Progenitor cell of endocrine pancreas (in vitro differentiated cells): Measurements from ENCODE around the gene WTIP. TPM values are rescaled to one million over a fixed set of nuclear protein-coding genes. Genes with fewer than 3 reads are reported as not detected.

Experiments used
- DNase-seq: peaks from one replicate; pipeline ENCODE4 v3.0.0; 2021; ENCODE audit warnings: low spot score; ENCODE audit not compliant: unreplicated experiment
- H3K27ac Mint-ChIP-seq: 2 replicates; pipeline ENCODE4 v1.8.0; 2021; ENCODE audit warnings: mild to moderate bottlenecking, moderate library complexity, mixed read lengths
- H3K27me3 Mint-ChIP-seq: 2 replicates; pipeline ENCODE4 v1.8.0; 2021; ENCODE audit warnings: mixed read lengths
- H3K36me3 Mint-ChIP-seq: 2 replicates; pipeline ENCODE4 v1.8.0; 2022; ENCODE audit warnings: mixed read lengths; ENCODE audit not compliant: insufficient read depth
- H3K4me1 Mint-ChIP-seq: 2 replicates; pipeline ENCODE4 v1.8.0; 2021; ENCODE audit warnings: low read depth, mixed read lengths
- H3K4me3 Mint-ChIP-seq: 2 replicates; pipeline ENCODE4 v1.8.0; 2021; ENCODE audit warnings: low read depth, mild to moderate bottlenecking, moderate library complexity, mixed read lengths
- H3K9me3 Mint-ChIP-seq: 2 replicates; pipeline ENCODE4 v1.8.0; 2021; ENCODE audit warnings: low read depth, mixed read lengths
- long read RNA-seq: library from polyadenylated mRNA; unstranded; transcript quantifications from one replicate; pipeline ENCODE4 v2.0.0, GENCODE V29; 2020
- total RNA-seq: library from RNA; stranded (reverse); gene quantifications from 2 replicates; pipeline ENCODE4 v1.2.1, GENCODE V29; 2021
- TF ChIP-seq, protein P1 (sequence below): fragments of 200-600 bp; sonication (generic); IDR thresholded peaks from one replicate; pipeline ENCODE4 v1.5.0; 2021; ENCODE audit warnings: antibody characterized with exemption, mild to moderate bottlenecking; ENCODE audit not compliant: unreplicated experiment

The WTIP gene
- 23.1 and 24.4 TPM in 2 replicates for total RNA-seq
- long read RNA-seq, result 0 reads

DNA sequence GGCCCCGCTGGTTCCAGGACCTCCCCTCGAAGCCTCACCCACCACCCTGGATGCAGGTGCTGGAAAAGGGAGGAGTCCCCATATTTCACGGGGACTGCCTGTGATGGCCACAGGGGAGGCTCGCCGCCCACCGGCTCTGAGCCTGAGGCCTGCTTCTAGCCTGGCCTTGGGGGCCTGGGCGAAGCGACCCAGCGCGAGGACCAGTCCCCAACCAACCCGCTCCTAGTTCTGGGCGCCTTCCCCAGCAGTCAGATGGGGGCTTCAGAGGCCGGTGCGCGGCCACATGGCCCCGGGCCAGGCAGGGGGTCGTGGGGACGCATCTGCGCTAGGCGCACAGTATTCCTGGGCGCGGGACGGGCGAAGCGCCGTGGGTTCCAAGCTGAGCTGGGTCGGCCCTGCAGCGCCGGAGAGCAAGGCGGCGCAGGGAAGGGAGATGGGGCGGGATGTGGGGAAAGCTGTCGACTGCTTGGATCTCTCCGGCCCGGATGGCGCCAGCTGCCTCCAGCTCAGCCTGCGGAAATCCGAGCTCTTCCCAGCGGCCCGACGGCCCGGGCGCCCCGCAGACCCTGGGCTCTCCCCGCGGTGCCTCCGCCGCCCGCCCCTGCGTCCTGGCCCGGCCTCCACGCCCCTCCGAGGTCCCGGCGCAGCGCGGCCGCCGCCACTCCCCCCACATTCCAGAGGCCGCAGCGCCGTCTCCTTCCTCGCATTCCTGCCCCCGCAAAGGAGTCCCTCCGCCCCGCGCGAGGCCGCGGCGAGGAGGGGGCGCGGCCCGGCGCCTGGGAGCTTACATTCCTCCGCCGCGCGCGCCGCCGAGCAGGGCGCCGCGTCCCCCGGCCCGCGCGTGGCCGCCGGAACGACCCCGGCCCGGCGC, at the start of gene WTIP:
TSS of gene WTIP (plus strand) at position 788 of the 871 bp plus-strand sequence. CDS start 217 bp downstream, outside the sequence.
- TF ChIP-seq, protein P1, sequence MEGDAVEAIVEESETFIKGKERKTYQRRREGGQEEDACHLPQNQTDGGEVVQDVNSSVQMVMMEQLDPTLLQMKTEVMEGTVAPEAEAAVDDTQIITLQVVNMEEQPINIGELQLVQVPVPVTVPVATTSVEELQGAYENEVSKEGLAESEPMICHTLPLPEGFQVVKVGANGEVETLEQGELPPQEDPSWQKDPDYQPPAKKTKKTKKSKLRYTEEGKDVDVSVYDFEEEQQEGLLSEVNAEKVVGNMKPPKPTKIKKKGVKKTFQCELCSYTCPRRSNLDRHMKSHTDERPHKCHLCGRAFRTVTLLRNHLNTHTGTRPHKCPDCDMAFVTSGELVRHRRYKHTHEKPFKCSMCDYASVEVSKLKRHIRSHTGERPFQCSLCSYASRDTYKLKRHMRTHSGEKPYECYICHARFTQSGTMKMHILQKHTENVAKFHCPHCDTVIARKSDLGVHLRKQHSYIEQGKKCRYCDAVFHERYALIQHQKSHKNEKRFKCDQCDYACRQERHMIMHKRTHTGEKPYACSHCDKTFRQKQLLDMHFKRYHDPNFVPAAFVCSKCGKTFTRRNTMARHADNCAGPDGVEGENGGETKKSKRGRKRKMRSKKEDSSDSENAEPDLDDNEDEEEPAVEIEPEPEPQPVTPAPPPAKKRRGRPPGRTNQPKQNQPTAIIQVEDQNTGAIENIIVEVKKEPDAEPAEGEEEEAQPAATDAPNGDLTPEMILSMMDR, result peak; percentile 2
- Mint-ChIP-seq H3K36me3 (peaks cover 2% of the 10 kb centered on the region), H3K4me3 (peak within 1 kb of the TSS; percentile 83), H3K9me3 (no peaks in the 10 kb centered on the region), H3K27me3 (peaks cover 5% of the 10 kb centered on the region), H3K27ac (peak within 1 kb of the TSS; percentile 91), H3K4me1 (peaks cover 11% of the 10 kb centered on the region)
- peak; percentile 87 for DNase-seq

DNA sequence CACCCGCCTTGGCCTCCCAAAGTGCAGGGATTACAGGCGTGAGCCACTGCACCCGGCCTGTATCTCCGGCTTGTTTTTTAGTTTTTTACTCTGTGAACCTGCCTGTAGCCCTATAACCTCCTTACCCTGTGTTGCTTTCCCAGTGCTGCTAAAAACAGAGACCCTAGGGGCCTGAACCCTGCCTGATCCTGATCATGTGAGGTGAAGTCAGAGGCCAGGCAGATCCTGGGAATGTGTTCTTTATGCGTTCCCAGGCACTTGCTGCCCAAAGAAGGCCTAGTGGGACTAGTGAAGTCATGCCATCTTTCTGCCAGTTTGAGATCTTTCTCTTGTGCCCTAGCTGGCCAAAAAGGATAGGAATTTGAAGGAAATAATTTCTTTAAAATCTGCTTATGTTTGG, 48.8 kb upstream of the WTIP start:
- Mint-ChIP-seq H3K4me1 (peaks cover 16% of the 10 kb centered on the region), H3K4me3 (no peak overlapping the region), H3K9me3 (no peaks in the 10 kb centered on the region), H3K36me3 (peaks cover 9% of the 10 kb centered on the region), H3K27ac (peak overlapping the region; percentile 35), H3K27me3 (no peaks in the 10 kb centered on the region)
- TF ChIP-seq, protein P1, result no peak
- no peak for DNase-seq

DNA sequence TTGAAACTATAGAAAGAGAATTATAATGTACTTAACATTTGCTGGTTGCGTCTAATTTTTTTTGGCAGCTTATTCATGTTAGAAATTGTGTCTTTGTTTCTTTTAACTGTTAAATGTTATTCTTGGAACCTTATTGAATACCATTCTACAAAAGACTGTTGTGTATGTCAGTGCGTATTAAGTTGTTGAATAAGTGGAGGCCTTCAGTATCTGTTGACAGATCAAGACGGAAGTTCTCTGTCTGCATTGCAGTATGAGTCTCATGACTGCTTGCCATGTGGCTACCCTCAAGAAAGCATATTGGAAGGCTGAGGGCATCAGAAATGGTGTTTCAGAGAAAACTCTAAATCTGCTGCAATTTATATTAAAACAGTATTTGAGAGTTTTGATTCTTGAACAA, 44.8 kb upstream of the WTIP start:
- TF ChIP-seq, protein P1, result no peak
- Mint-ChIP-seq H3K36me3 (peaks cover 16% of the 10 kb centered on the region), H3K27ac (no peak overlapping the region), H3K27me3 (no peaks in the 10 kb centered on the region), H3K9me3 (no peaks in the 10 kb centered on the region), H3K4me1 (no peaks in the 10 kb centered on the region), H3K4me3 (no peak overlapping the region)
- no peak for DNase-seq

DNA sequence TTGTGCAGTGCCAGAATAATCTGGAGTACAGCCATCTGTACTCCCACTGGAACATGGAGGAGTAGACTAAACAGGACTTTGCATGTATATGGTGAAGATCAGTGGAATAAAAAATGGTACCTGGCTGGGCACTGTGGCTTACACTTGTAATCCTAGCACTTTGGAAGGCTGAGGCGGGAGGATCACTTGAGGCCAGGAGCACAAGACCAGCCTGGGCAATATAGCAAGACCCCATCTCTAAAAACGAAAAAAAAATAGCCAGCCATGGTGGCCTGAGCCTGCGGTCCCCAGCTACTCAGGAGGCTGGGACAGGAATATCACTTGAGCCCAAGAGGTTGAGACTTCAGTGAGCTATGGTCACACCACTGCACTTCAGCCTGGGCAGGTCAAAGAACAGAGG, 33.4 kb upstream of the WTIP start:
- DNase-seq, result no peak
- H3K36me3 Mint-ChIP-seq, result peaks cover 41% of the 10 kb centered on the region
- H3K4me3 Mint-ChIP-seq, result no peak overlapping the region
- H3K27me3 Mint-ChIP-seq, result no peaks in the 10 kb centered on the region
- TF ChIP-seq, protein P1, result no peak
- no peaks in the 10 kb centered on the region for H3K4me1 Mint-ChIP-seq
- no peaks in the 10 kb centered on the region for H3K9me3 Mint-ChIP-seq
- H3K27ac Mint-ChIP-seq, result no peak overlapping the region

DNA sequence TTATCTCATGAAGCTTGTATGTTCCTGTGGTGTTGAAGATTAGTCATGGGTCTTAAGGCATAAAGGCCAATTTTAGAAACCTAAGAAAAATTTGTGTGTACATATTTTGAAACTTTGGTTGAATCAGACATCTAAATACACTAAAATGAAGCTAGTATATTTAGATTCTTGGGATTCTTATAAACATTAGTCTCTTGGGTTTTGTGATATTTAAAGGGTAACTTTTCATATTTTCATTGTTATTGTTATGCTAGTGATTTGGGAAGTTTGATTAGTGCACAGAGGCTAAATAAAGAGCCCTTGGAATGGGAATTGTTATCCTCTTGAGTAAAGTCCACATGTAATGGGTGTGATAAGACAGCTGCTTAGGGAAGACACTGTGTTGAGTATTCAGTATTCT, 28.8 kb upstream of the WTIP start:
- Mint-ChIP-seq H3K4me3 (no peak overlapping the region), H3K36me3 (peaks cover 41% of the 10 kb centered on the region), H3K27me3 (no peaks in the 10 kb centered on the region), H3K27ac (no peak overlapping the region), H3K9me3 (no peaks in the 10 kb centered on the region), H3K4me1 (no peaks in the 10 kb centered on the region)
- TF ChIP-seq, protein P1, result no peak
- DNase-seq, result no peak
